Natural killer cell (primary cell): Measurements from ENCODE around the gene S1PR2. TPM values are rescaled to one million over a fixed set of nuclear protein-coding genes. Genes with fewer than 3 reads are reported as not detected.

Experiments
- ATAC-seq, 3 donors: fragments of 150-1000 bp in 2 of 3; fragments of 200-7000 bp in 1 of 3; cut with Tn5 transposase; 1 replicate in 1 of 3; 2 replicates in 2 of 3; pipeline ENCODE4 v1.10.0; 2021; ENCODE audit warnings: mild to moderate bottlenecking in 2 of 3, moderate library complexity in 2 of 3
- DNase-seq, 2 donors: peaks; one replicate each; pipeline versions ENCODE4 v3.0.0 to v3.0.0-alpha.2; 2013 to 2021; ENCODE audit warnings: mixed read lengths in 1 of 2
- H3K27ac ChIP-seq: one replicate; pipeline ENCODE4 v1.5.1; 2013; ENCODE audit warnings: mild to moderate bottlenecking, low read length
- H3K27me3 ChIP-seq: one replicate; pipeline ENCODE4 v1.6.1; 2013; ENCODE audit warnings: low read length; ENCODE audit not compliant: control insufficient read depth, insufficient read depth
- H3K36me3 ChIP-seq: one replicate; pipeline ENCODE4 v1.6.1; 2013; ENCODE audit warnings: low read length; ENCODE audit not compliant: control insufficient read depth, insufficient read depth
- H3K4me1 ChIP-seq: one replicate; pipeline ENCODE4 v1.6.1; 2013; ENCODE audit warnings: low read length; ENCODE audit not compliant: control insufficient read depth, insufficient read depth
- H3K4me3 ChIP-seq: one replicate; pipeline ENCODE4 v1.5.1; 2013; ENCODE audit warnings: low read length
- H3K9me3 ChIP-seq: one replicate; pipeline ENCODE4 v1.6.1; 2013; ENCODE audit warnings: low read length; ENCODE audit not compliant: control insufficient read depth, insufficient read depth
- H3K27ac Mint-ChIP-seq, 2 donors: one replicate each; pipeline ENCODE4 v1.8.0; 2022; ENCODE audit warnings: mild to moderate bottlenecking in 2 of 2, mixed read lengths in 2 of 2, moderate library complexity in 1 of 2
- H3K27me3 Mint-ChIP-seq, 2 donors: one replicate each; pipeline ENCODE4 v1.8.0; 2022; ENCODE audit warnings: low read depth in 2 of 2, mixed read lengths in 2 of 2
- H3K36me3 Mint-ChIP-seq: one replicate; pipeline ENCODE4 v1.8.0; 2022; ENCODE audit warnings: mixed read lengths
- H3K4me1 Mint-ChIP-seq, 2 donors: one replicate each; pipeline ENCODE4 v1.8.0; 2022; ENCODE audit warnings: mixed read lengths in 2 of 2
- H3K4me3 Mint-ChIP-seq: one replicate; pipeline ENCODE4 v1.8.0; 2022; ENCODE audit warnings: mild to moderate bottlenecking, moderate library complexity, mixed read lengths
- H3K9me3 Mint-ChIP-seq, 2 donors: one replicate each; pipeline ENCODE4 v1.8.0; 2022; ENCODE audit warnings: mixed read lengths in 2 of 2
- WGBS: methylation state at CpG from one replicate; pipeline ENCODE4 v1.1.7; 2013; ENCODE audit warnings: missing lambda C conversion rate; ENCODE audit not compliant: insufficient coverage; 5-methylcytosine and 5-hydroxymethylcytosine counted together
- intact Hi-C: fragments of 100-400 bp; cut with micrococcal nuclease; formaldehyde crosslinking; loops from one replicate; pipeline ENCODE4 v1.14.2; 2022
- total RNA-seq, 4 donors: library from RNA; stranded (reverse); fragments of 120-200 nt in 1 of 4; gene quantifications; one replicate each; pipeline versions ENCODE4 v1.2.3 to v1.2.4, GENCODE V29; 2013 to 2022
- TF ChIP-seq, protein P1 (sequence below): fragments of 200-600 bp; IDR thresholded peaks from one replicate; pipeline ENCODE4 v1.8.0; 2022; ENCODE audit warnings: antibody characterized with exemption

The S1PR2 gene
- total RNA-seq, 3 donors from 2014 or later (not counting 1 experiment from before 2014, with no cell fraction given) = 6.8 to 12.6 (median 9.5) TPM

DNA sequence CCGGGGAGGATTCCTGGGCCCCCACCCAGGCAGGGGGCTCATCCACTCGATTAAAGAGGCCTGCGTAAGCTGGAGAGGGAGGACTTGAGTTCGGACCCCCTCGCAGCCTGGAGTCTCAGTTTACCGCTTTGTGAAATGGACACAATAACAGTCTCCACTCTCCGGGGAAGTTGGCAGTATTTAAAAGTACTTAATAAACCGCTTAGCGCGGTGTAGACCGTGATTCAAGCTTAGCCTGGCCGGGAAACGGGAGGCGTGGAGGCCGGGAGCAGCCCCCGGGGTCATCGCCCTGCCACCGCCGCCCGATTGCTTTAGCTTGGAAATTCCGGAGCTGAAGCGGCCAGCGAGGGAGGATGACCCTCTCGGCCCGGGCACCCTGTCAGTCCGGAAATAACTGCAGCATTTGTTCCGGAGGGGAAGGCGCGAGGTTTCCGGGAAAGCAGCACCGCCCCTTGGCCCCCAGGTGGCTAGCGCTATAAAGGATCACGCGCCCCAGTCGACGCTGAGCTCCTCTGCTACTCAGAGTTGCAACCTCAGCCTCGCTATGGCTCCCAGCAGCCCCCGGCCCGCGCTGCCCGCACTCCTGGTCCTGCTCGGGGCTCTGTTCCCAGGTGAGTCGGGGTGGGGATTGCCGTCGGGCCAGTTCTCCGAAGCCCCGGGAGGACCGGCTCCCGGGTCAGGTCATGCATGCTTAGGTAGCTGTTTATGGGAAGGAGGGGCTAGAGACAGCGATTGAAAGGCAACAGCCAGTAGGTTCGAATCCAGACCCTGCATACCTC lies 39.7 kb upstream of the S1PR2 start, which contains the start of gene ICAM1:
TSS of gene ICAM1 (plus strand) at position 505 of the 779 bp plus-strand sequence. CDS start at position 545, 40 bp downstream.
- peak within 1 kb of the TSS; percentile 90 for H3K4me3 Mint-ChIP-seq
- peaks cover 40% of the 10 kb centered on the region for H3K4me1 ChIP-seq
- H3K36me3 Mint-ChIP-seq = no peaks in the 10 kb centered on the region
- H3K27ac ChIP-seq = peak within 1 kb of the TSS; percentile 97
- no peaks in the 10 kb centered on the region for H3K9me3 Mint-ChIP-seq
- no peaks in the 10 kb centered on the region for H3K9me3 ChIP-seq
- peak within 1 kb of the TSS; percentile 94 to 96 for H3K27ac Mint-ChIP-seq
- intact Hi-C loops = loop anchor here (2.0 to 5.0 kb wide), 5 partner anchors 20 to 166 kb away; partner anchors contain the start of genes RAVER1 and TYK2
- no peaks in the 10 kb centered on the region for H3K27me3 Mint-ChIP-seq
- ATAC-seq (peak; percentile 49 to 75 (median 63)), DNase-seq (peak; percentile 70 to 88)
- H3K4me3 ChIP-seq = peak within 1 kb of the TSS; percentile 83
- TF ChIP-seq, protein P1, sequence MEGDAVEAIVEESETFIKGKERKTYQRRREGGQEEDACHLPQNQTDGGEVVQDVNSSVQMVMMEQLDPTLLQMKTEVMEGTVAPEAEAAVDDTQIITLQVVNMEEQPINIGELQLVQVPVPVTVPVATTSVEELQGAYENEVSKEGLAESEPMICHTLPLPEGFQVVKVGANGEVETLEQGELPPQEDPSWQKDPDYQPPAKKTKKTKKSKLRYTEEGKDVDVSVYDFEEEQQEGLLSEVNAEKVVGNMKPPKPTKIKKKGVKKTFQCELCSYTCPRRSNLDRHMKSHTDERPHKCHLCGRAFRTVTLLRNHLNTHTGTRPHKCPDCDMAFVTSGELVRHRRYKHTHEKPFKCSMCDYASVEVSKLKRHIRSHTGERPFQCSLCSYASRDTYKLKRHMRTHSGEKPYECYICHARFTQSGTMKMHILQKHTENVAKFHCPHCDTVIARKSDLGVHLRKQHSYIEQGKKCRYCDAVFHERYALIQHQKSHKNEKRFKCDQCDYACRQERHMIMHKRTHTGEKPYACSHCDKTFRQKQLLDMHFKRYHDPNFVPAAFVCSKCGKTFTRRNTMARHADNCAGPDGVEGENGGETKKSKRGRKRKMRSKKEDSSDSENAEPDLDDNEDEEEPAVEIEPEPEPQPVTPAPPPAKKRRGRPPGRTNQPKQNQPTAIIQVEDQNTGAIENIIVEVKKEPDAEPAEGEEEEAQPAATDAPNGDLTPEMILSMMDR = no peak
- H3K4me1 Mint-ChIP-seq = peaks cover 28 to 42% of the 10 kb centered on the region in 2 donors
- under 1% methylated on average over 51 of the region's 51 CpGs for WGBS
- H3K36me3 ChIP-seq = peaks cover 12% of the 10 kb centered on the region
- no peaks in the 10 kb centered on the region for H3K27me3 ChIP-seq

DNA sequence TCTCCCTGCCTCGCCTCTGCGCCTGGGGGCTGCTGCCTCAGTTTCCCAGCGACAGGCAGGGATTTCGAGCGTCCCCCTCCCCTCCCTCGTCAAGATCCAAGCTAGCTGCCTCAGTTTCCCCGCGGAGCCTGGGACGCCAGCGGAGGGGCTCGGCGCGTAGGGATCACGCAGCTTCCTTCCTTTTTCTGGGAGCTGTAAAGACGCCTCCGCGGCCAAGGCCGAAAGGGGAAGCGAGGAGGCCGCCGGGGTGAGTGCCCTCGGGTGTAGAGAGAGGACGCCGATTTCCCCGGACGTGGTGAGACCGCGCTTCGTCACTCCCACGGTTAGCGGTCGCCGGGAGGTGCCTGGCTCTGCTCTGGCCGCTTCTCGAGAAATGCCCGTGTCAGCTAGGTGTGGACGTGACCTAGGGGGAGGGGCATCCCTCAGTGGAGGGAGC lies 39.1 kb upstream of the S1PR2 start:
- no peaks in the 10 kb centered on the region for H3K27me3 Mint-ChIP-seq
- peak overlapping the region; percentile 97 for H3K27ac ChIP-seq
- H3K27me3 ChIP-seq = no peaks in the 10 kb centered on the region
- under 1% methylated on average over 37 of the region's 37 CpGs for WGBS
- intact Hi-C loops = loop anchor here (2.0 to 5.0 kb wide), 5 partner anchors 21 to 167 kb away; partner anchors contain the start of genes RAVER1 and TYK2
- no peaks in the 10 kb centered on the region for H3K9me3 Mint-ChIP-seq
- peaks cover 28 to 42% of the 10 kb centered on the region in 2 donors for H3K4me1 Mint-ChIP-seq
- peak overlapping the region; percentile 90 for H3K4me3 Mint-ChIP-seq
- peak overlapping the region; percentile 94 to 96 for H3K27ac Mint-ChIP-seq
- peak overlapping the region; percentile 83 for H3K4me3 ChIP-seq
- no peaks in the 10 kb centered on the region for H3K9me3 ChIP-seq
- ATAC-seq = peak; percentile 52 to 85 (median 70)
- H3K36me3 Mint-ChIP-seq = no peaks in the 10 kb centered on the region
- TF ChIP-seq, protein P1 = no peak
- DNase-seq = peak; percentile 85 to 86
- H3K36me3 ChIP-seq = peaks cover 9% of the 10 kb centered on the region
- peaks cover 40% of the 10 kb centered on the region for H3K4me1 ChIP-seq

DNA sequence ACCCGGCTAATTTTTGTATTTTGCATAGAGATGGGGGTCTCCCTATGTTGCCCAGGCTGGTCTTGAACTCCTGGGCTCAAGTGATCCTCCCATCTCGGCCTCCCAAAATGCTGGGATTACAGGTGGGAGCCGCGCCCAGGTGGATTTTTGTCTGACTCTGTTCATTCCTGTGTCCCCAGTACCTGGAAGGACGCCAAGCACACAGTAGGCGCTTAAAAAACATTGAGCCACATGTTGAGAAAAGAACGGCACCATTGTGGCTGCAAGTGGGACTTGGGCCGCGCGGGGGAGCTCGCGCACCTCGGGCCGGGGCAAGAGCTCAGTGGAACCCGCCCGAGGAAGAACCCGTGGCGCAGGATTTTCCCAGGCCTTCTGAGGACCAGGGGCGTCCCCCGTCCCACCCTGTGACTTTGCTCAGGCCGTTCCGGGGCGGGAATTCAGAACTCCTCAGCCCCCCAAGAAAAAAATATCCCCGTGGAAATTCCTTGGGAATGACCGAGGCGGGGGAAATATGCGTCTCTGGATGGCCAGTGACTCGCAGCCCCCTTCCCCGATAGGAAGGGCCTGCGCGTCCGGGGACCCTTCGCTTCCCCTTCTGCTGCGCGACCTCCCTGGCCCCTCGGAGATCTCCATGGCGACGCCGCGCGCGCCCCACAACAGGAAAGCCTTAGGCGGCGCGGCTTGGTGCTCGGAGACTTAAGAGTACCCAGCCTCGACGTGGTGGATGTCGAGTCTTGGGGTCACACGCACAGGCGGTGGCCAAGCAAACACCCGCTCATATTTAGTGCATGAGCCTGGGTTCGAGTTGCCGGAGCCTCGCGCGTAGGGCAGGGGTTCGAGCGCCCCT lies 38.4 kb upstream of the S1PR2 start:
- H3K4me3 ChIP-seq = peak overlapping the region; percentile 83
- Mint-ChIP-seq H3K9me3 (no peaks in the 10 kb centered on the region), H3K4me3 (peak overlapping the region; percentile 90), H3K27me3 (no peaks in the 10 kb centered on the region), H3K27ac (peak overlapping the region; percentile 94 to 96), H3K4me1 (peaks cover 24 to 39% of the 10 kb centered on the region in 2 donors), H3K36me3 (no peaks in the 10 kb centered on the region)
- peaks cover 40% of the 10 kb centered on the region for H3K4me1 ChIP-seq
- no peaks in the 10 kb centered on the region for H3K27me3 ChIP-seq
- intact Hi-C loops = loop anchor here (1.0 to 5.0 kb wide), 7 partner anchors 21 to 168 kb away; partner anchors contain the start of genes ICAM3, RAVER1 and TYK2
- DNase-seq (peak; percentile 92 to 93), ATAC-seq (peak; percentile 56 to 68 (median 58))
- peaks cover 2% of the 10 kb centered on the region for H3K36me3 ChIP-seq
- H3K27ac ChIP-seq = peak overlapping the region; percentile 97
- no peaks in the 10 kb centered on the region for H3K9me3 ChIP-seq
- TF ChIP-seq, protein P1 = peak; percentile 89
- WGBS = 3% methylated on average over 59 of the region's 59 CpGs
